ENCODE data around the gene SLC7A8.

Gene SLC7A8

DNA sequence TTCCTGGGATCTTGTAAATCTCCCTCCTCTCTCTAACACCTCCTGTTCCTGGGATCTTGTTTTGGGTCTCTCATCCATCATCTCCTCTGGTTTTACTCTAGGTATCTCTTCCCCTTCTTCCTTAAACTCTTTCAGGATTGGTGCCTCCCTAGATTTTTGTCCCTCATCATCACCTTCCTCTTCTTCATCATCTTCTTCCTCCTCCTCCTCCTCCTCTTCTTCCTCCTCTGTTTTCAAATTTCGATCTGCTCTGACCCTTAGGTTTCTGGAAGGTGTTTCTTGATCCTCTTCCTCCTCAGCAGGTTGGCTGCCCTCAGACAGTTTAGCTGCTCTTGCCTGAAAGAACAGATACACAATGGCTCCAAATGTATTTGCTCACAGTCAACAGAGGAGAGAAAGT lies 103.0 kb downstream of the SLC7A8 start:
- no peak overlapping the region for H3K9ac ChIP-seq (ENCODE audit: low read length)
- H4K20me1 ChIP-seq (ENCODE audit: insufficient read depth, low read length): no peaks in the 10 kb centered on the region
- H3K36me3 ChIP-seq (replicated peaks; ENCODE audit: low read depth, low read length): peaks cover 77% of the 10 kb centered on the region
- no peaks in the 10 kb centered on the region; the same call in 1 of the 2 replicates for H3K79me2 ChIP-seq (ENCODE audit: low read length)
- TF ChIP-seq CTCF (IDR thresholded peaks at IDR 0.05; ENCODE audit: low read depth, low read length) (no peak), EZH2phosphoT487 (IDR thresholded peaks at IDR 0.05; ENCODE audit: low read depth) (no peak)
- H3K4me2 ChIP-seq (ENCODE audit: low read length): no peak overlapping the region
- H2AFZ ChIP-seq (ENCODE audit: low read depth, low read length): no peak overlapping the region
- no peaks in the 10 kb centered on the region for H3K27me3 ChIP-seq (ENCODE audit: low read depth, low read length)
- no peak overlapping the region for H3K27ac ChIP-seq (ENCODE audit: low read length)
- H3K4me1 ChIP-seq (ENCODE audit: low read length): peaks cover 8% of the 10 kb centered on the region
- H3K4me3 ChIP-seq (ENCODE audit: low read length): no peak overlapping the region
- no peaks in the 10 kb centered on the region for H3K9me3 ChIP-seq (ENCODE audit: insufficient read depth, low read length)

DNA sequence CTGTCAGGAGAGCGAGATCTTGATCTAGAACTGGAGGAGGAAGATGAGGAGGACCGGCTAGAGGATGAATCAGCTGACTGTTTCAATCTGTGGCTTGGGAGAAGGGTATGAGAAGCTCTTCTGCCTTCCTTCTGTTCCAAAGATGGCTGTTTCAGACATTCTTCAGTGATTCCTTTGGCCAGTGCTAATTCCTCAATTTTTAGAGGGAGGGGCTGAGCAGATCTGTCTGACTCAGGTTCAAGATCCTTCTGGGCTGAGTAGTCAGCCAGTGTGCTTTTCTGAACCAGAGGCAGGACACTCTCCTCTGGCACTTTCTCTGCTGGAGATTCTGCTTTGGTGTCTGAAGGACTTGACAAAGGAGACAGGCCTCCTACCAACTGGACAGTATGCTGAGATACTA lies 103.7 kb downstream of the SLC7A8 start:
- no peak overlapping the region for H2AFZ ChIP-seq (ENCODE audit: low read depth, low read length)
- H3K9ac ChIP-seq (ENCODE audit: low read length): no peak overlapping the region
- no peak overlapping the region for H3K4me3 ChIP-seq (ENCODE audit: low read length)
- no peak overlapping the region for H3K4me2 ChIP-seq (ENCODE audit: low read length)
- no peaks in the 10 kb centered on the region for H3K27me3 ChIP-seq (ENCODE audit: low read depth, low read length)
- H3K36me3 ChIP-seq (replicated peaks; ENCODE audit: low read depth, low read length): peaks cover 75% of the 10 kb centered on the region
- no peaks in the 10 kb centered on the region for H3K79me2 ChIP-seq (ENCODE audit: low read length)
- no peak overlapping the region for H3K27ac ChIP-seq (ENCODE audit: low read length)
- TF ChIP-seq EZH2phosphoT487 (IDR thresholded peaks at IDR 0.05; ENCODE audit: low read depth) (no peak), CTCF (IDR thresholded peaks at IDR 0.05; ENCODE audit: low read depth, low read length) (no peak)
- H3K9me3 ChIP-seq (ENCODE audit: insufficient read depth, low read length): no peaks in the 10 kb centered on the region
- H4K20me1 ChIP-seq (ENCODE audit: insufficient read depth, low read length): no peaks in the 10 kb centered on the region
- H3K4me1 ChIP-seq (ENCODE audit: low read length): peaks cover 12% of the 10 kb centered on the region

DNA sequence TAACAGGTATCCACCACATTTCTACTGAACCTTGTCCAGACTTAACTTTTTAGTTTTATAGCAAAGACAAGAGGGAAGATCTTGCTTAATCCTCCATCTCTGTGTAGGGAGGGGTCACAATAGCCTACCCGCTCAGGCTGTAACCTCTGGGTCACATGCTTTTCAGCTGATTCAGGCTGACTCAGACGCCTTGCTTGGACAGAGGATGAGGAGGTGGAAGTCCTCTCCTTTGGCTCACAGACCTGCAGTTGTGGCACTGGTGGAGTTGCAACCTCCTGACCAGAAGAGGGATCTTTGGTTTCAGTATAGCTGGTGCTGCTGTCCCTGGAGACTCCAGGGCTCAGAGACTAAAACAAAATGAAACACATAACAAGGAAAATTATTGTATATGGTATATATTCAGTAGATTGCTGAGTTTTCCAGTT lies 104.8 kb downstream of the SLC7A8 start:
- no peak for TF ChIP-seq CTCF (IDR thresholded peaks at IDR 0.05; ENCODE audit: low read depth, low read length)
- Histone ChIP-seq H3K27ac (ENCODE audit: low read length) (no peak overlapping the region), H3K4me3 (ENCODE audit: low read length) (no peak overlapping the region), H3K36me3 (replicated peaks; ENCODE audit: low read depth, low read length) (peaks cover 74% of the 10 kb centered on the region), H2AFZ (ENCODE audit: low read depth, low read length) (no peak overlapping the region), H3K79me2 (ENCODE audit: low read length) (no peaks in the 10 kb centered on the region), H3K9me3 (ENCODE audit: insufficient read depth, low read length) (no peaks in the 10 kb centered on the region), H3K9ac (ENCODE audit: low read length) (no peak overlapping the region), H3K27me3 (ENCODE audit: low read depth, low read length) (no peaks in the 10 kb centered on the region), H3K4me1 (ENCODE audit: low read length) (peaks cover 12% of the 10 kb centered on the region), H4K20me1 (ENCODE audit: insufficient read depth, low read length) (no peaks in the 10 kb centered on the region), H3K4me2 (ENCODE audit: low read length) (no peak overlapping the region)

- no peaks in the 10 kb centered on the region for H3K27me3 ChIP-seq (ENCODE audit: low read depth, low read length)
- H3K27ac ChIP-seq (ENCODE audit: low read length): no peak overlapping the region
- H3K36me3 ChIP-seq (replicated peaks; ENCODE audit: low read depth, low read length): peaks cover 70% of the 10 kb centered on the region
- H3K9me3 ChIP-seq (ENCODE audit: insufficient read depth, low read length): no peaks in the 10 kb centered on the region
- no peak overlapping the region for H3K9ac ChIP-seq (ENCODE audit: low read length)
- no peaks in the 10 kb centered on the region for H3K79me2 ChIP-seq (ENCODE audit: low read length)
- H3K4me3 ChIP-seq (ENCODE audit: low read length): no peak overlapping the region
- H2AFZ ChIP-seq (ENCODE audit: low read depth, low read length): no peak overlapping the region
- peaks cover 12% of the 10 kb centered on the region for H3K4me1 ChIP-seq (ENCODE audit: low read length)
- H3K4me2 ChIP-seq (ENCODE audit: low read length): no peak overlapping the region
- no peaks in the 10 kb centered on the region for H4K20me1 ChIP-seq (ENCODE audit: insufficient read depth, low read length)
- TF ChIP-seq EZH2phosphoT487 (IDR thresholded peaks at IDR 0.05; ENCODE audit: low read depth) (no peak), CTCF (IDR thresholded peaks at IDR 0.05; ENCODE audit: low read depth, low read length) (no peak)
Measured at GRCh38 chr14:23077962-23078361, 105.5 kb downstream of the SLC7A8 start.
